HL-60 (cell line): ENCODE data around the gene COG4.
"Not testable (repeated sequence)": the region's sequence is repeated elsewhere in the genome, so short reads cannot be mapped to it uniquely, and the experiment has no call there.

Source experiments
- DNase-seq, 2 experiments: peaks; one replicate each; pipeline ENCODE4 v3.0.0-alpha.2; 2010 to 2020; ENCODE audit warnings: low read depth in 1 of 2, low spot score in 1 of 2
- H3K27ac ChIP-seq: fragments of 250-450 bp; sonication (Bioruptor Pico); replicated peaks from 2 replicates; pipeline ENCODE4 v1.5.1; 2020; ENCODE audit warnings: mild to moderate bottlenecking, moderate library complexity
- H3K27me3 ChIP-seq: fragments of 250-450 bp; sonication (Bioruptor Pico); 2 replicates; pipeline ENCODE4 v1.5.1; 2021; ENCODE audit warnings: mild to moderate bottlenecking, moderate library complexity; ENCODE audit not compliant: insufficient read depth, poor library complexity, severe bottlenecking
- H3K4me3 ChIP-seq: replicated peaks from 2 replicates; pipeline ENCODE4 v1.5.1; 2011; ENCODE audit warnings: mild to moderate bottlenecking, control low read depth, low read length; ENCODE audit not compliant: insufficient read depth
- GABPA ChIP-seq: IDR thresholded peaks from 2 replicates; pipeline ENCODE4 v1.6.1; 2012; ENCODE audit warnings: low read depth
- POLR2AphosphoS5 ChIP-seq: IDR thresholded peaks from 2 replicates; pipeline ENCODE4 v1.6.1; 2012; ENCODE audit warnings: low read depth
- SPI1 ChIP-seq: IDR thresholded peaks from 2 replicates; pipeline ENCODE4 v1.6.1; 2012; ENCODE audit warnings: low read depth, mild to moderate bottlenecking, borderline replicate concordance
- TF ChIP-seq, protein P1 (sequence below): IDR thresholded peaks from one replicate; pipeline ENCODE4 v1.5.1; 2011; ENCODE audit warnings: low read length, control low read depth, inconsistent platforms; ENCODE audit not compliant: insufficient read depth
- TF ChIP-seq, protein P2 (sequence below): IDR thresholded peaks from 2 replicates; pipeline ENCODE4 v1.6.1; 2012; ENCODE audit warnings: low read depth; ENCODE audit not compliant: insufficient replicate concordance

COG4 gene

DNA sequence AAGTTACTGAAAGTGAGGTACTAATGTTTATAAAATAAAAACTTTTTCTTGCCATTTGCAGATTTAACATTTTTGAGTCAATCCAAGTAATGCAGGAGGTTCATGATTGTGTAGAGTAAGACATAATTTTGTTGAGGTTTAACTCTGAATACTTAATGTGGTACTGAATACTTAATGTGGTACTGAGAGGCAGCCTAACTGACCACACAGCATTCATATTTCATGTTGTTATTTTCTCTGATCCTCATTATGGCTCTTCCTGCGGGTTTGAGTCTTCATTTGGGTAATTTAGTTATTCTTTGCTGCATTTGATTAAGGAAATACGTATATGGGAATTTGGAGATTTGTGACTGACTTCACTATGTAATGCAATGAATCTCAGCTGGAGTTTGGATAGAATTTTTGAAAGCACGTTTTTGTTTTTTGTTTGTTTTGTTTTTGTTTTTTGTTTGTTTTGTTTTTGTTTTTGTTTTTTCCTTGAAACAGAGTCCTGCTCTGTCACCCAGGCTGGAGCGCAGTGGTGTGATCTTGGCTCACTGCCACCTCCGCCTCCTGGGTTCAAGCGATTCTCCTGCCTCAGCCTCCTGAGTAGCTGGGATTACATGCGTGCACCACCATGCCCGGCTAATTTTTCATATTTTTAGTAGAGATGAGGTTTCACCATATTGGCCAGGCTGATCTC lies 4.1 kb upstream of the COG4 start:
- Histone ChIP-seq H3K27ac (no peak overlapping the region), H3K27me3 (no peaks in the 10 kb centered on the region), H3K4me3 (peak overlapping the region; percentile 52)
- TF ChIP-seq POLR2AphosphoS5 (no peak), GABPA (no peak), SPI1 (no peak)
- TF ChIP-seq, protein P1, sequence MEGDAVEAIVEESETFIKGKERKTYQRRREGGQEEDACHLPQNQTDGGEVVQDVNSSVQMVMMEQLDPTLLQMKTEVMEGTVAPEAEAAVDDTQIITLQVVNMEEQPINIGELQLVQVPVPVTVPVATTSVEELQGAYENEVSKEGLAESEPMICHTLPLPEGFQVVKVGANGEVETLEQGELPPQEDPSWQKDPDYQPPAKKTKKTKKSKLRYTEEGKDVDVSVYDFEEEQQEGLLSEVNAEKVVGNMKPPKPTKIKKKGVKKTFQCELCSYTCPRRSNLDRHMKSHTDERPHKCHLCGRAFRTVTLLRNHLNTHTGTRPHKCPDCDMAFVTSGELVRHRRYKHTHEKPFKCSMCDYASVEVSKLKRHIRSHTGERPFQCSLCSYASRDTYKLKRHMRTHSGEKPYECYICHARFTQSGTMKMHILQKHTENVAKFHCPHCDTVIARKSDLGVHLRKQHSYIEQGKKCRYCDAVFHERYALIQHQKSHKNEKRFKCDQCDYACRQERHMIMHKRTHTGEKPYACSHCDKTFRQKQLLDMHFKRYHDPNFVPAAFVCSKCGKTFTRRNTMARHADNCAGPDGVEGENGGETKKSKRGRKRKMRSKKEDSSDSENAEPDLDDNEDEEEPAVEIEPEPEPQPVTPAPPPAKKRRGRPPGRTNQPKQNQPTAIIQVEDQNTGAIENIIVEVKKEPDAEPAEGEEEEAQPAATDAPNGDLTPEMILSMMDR, result no peak
- TF ChIP-seq, protein P2, sequence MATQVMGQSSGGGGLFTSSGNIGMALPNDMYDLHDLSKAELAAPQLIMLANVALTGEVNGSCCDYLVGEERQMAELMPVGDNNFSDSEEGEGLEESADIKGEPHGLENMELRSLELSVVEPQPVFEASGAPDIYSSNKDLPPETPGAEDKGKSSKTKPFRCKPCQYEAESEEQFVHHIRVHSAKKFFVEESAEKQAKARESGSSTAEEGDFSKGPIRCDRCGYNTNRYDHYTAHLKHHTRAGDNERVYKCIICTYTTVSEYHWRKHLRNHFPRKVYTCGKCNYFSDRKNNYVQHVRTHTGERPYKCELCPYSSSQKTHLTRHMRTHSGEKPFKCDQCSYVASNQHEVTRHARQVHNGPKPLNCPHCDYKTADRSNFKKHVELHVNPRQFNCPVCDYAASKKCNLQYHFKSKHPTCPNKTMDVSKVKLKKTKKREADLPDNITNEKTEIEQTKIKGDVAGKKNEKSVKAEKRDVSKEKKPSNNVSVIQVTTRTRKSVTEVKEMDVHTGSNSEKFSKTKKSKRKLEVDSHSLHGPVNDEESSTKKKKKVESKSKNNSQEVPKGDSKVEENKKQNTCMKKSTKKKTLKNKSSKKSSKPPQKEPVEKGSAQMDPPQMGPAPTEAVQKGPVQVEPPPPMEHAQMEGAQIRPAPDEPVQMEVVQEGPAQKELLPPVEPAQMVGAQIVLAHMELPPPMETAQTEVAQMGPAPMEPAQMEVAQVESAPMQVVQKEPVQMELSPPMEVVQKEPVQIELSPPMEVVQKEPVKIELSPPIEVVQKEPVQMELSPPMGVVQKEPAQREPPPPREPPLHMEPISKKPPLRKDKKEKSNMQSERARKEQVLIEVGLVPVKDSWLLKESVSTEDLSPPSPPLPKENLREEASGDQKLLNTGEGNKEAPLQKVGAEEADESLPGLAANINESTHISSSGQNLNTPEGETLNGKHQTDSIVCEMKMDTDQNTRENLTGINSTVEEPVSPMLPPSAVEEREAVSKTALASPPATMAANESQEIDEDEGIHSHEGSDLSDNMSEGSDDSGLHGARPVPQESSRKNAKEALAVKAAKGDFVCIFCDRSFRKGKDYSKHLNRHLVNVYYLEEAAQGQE, result no peak
- DNase-seq, result no peak

DNA sequence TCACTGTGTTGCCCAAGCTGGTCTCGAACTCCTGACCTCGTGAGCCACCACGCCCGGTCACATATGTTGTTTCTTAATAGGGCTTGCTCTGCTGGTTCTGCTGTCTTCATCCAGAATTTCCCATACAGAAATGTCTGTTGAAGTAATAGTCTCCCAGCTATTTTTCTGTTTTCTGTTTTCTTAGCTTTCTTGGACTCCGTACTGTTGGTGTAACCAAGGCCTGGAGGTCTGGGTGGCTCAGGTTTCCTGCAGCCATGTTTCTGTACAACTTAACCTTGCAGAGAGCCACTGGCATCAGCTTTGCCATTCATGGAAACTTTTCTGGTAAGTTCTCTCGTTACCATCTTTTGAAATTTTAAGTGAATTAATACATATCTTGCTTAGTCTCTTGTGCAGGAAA lies 3.0 kb upstream of the COG4 start:
- DNase-seq, result no peak
- peak overlapping the region; percentile 95 for H3K27ac ChIP-seq
- no peaks in the 10 kb centered on the region for H3K27me3 ChIP-seq
- TF ChIP-seq, protein P2, result no peak
- no peak for TF ChIP-seq POLR2AphosphoS5
- TF ChIP-seq, protein P1, result no peak
- TF ChIP-seq SPI1, result no peak
- TF ChIP-seq GABPA, result no peak
- H3K4me3 ChIP-seq, result peak overlapping the region; percentile 52

DNA sequence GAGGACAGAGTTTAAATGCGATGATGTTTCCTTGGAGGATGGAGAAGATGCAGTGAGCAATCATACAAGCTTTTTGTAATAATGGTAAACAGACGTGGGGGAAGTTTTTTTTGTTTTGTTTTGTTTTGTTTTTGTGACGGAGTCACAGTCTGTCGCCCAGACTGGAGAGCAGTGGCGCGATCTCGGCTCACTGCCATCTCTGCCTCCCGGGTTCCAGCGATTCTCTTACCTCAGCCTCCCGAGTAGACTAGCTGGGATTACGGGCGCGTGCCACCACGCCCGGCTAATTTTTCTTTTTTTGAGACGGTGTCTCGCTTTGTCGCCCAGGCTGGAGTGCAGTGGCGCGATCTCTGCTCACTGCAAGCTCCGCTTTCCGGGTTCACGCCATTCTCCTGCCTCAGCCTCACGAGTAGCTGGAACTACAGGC lies 1.1 kb upstream of the COG4 start:
- Histone ChIP-seq H3K4me3 (peak overlapping the region; percentile 52), H3K27ac (peak overlapping the region; percentile 95)
- peak in 1 of 2 experiments; percentile 18 for DNase-seq
- H3K27me3 ChIP-seq, result not testable (repeated sequence)

DNA sequence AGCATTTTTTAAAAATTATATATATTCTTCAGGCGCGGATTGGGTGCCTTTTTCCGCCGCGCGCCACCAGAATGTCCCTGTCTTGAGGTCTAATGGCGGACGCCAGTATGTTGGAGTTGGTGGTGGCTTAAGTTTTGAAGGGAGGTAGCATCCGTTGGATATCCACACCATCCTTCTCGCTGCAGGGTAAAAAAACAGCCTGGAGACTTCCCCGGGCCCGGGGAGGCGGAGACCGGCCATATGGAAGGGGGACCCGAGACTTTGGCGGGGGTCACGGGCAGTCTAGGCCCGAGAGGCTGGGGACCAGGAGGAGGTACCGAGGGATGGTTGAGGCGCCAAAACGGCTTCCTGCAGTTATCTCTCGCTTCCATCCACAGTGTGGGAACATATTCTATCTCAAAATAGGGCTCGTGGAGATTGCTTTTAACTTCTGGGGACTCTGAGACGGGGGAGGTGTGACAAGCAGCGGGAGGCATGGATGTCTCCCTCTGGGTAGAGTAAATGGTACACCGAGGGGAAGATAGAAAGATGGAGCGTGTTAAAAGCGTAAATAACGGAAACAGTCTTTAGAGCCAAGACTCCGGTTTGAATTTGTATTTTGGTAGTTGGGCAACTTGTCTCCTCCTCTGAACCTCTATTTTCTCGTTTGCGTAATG lies 517 bp upstream of the COG4 start, which contains the start of gene SF3B3:
Gene SF3B3 (plus strand): TSS at position 74 of the 656 bp plus-strand sequence. CDS start 2,841 bp downstream, outside the sequence.
- peak within 1 kb of the TSS; percentile 95 for H3K27ac ChIP-seq
- TF ChIP-seq GABPA (no peak; the same call in 1 of the 2 replicates), POLR2AphosphoS5 (peak; percentile 87)
- TF ChIP-seq, protein P2, result peak; percentile 83
- DNase-seq, result peak; percentile 56 to 68
- no peaks in the 10 kb centered on the region for H3K27me3 ChIP-seq
- peak within 1 kb of the TSS; percentile 60 for H3K4me3 ChIP-seq
